WTC11 (cell line): ENCODE data around the gene CD109.

ENCODE experiments used
- CREM ChIP-seq: sonication (generic); formaldehyde crosslinking; IDR thresholded peaks from 2 replicates; pipeline ENCODE4 v1.8.1; 2022; ENCODE audit warnings: mild to moderate bottlenecking, missing genetic modification reagents, moderate library complexity
- CTCF ChIP-seq: fragments of 200-600 bp; IDR thresholded peaks from 2 replicates; pipeline ENCODE4 v1.8.0; 2022; ENCODE audit warnings: antibody characterized with exemption
- ESRRA ChIP-seq: sonication (generic); formaldehyde crosslinking; IDR thresholded peaks from 2 replicates; pipeline ENCODE4 v1.8.1; 2022; ENCODE audit warnings: mild to moderate bottlenecking, missing genetic modification reagents, borderline replicate concordance
- JUN ChIP-seq: sonication (generic); formaldehyde crosslinking; IDR thresholded peaks from 2 replicates; pipeline ENCODE4 v1.8.0; 2023; ENCODE audit warnings: mild to moderate bottlenecking, missing genetic modification reagents
- STAT6 ChIP-seq: sonication (generic); formaldehyde crosslinking; conservative IDR thresholded peaks from 2 replicates; pipeline ENCODE4 v1.8.1; 2023; ENCODE audit warnings: mild to moderate bottlenecking, low read depth, missing genetic modification reagents, moderate library complexity
- ZNF317 ChIP-seq: sonication (generic); formaldehyde crosslinking; IDR thresholded peaks from 2 replicates; pipeline ENCODE4 v1.8.1; 2023; ENCODE audit warnings: low read depth, mild to moderate bottlenecking, moderate library complexity, missing genetic modification reagents, borderline replicate concordance
- ZNF416 ChIP-seq: fragments of 250-450 bp; sonication (Bioruptor Pico); IDR thresholded peaks from 2 replicates; pipeline ENCODE4 v1.9.0; 2021; ENCODE audit warnings: mild to moderate bottlenecking, inconsistent platforms

GRCh38 chr6:73657201-73657600 lies 38.8 kb upstream of the CD109 start:
- TF ChIP-seq ZNF317 (CRISPR knock-in tag): no peak
- no peak for TF ChIP-seq CTCF
- no peak for TF ChIP-seq CREM
- no peak for TF ChIP-seq JUN
- no peak for TF ChIP-seq ZNF416 (CRISPR knock-in tag)
- TF ChIP-seq STAT6 (CRISPR knock-in tag): no peak
- TF ChIP-seq ESRRA (CRISPR knock-in tag): no peak
